Measurements from ENCODE around the gene CS. TPM values are rescaled to one million over a fixed set of nuclear protein-coding genes. Genes with fewer than 3 reads are reported as not detected.
A peak's percentile ranks its signal among the peaks of the same experiment; 100 is the strongest.
"Not testable (repeated sequence)": the region's sequence is repeated elsewhere in the genome, so short reads cannot be mapped to it uniquely, and the experiment has no call there.

The CS gene
- polyA plus RNA-seq (ENCODE audit: low read depth in 6 of 6), result 10 to 100 TPM; 60.8 to 88.7 (median 72.1) TPM

- no peaks in the 10 kb centered on the region for H3K27me3 Mint-ChIP-seq
- H3K9me3 Mint-ChIP-seq, result no peaks in the 10 kb centered on the region
- no peaks in the 10 kb centered on the region for H3K36me3 Mint-ChIP-seq
- peak within 1 kb of the TSS; percentile 95 to 99 (median 97) for H3K4me3 Mint-ChIP-seq
- H3K4me1 Mint-ChIP-seq, result peaks cover 42 to 69% (median 60%) of the 10 kb centered on the region in 3 donors
- ATAC-seq (ENCODE audit: low read depth in 2 of 2) (peak; percentile 91 to 93), DNase-seq (peak; percentile 99)
- peak within 1 kb of the TSS; percentile 93 to 99 (median 98) for H3K27ac Mint-ChIP-seq
Measured at GRCh38 chr12:56299853-56300643, at the start of gene CS. TSS of gene CS (minus strand) at chr12:56300330. CDS start at chr12:56300201, 129 bp downstream.

- H3K36me3 Mint-ChIP-seq, result peaks cover 13 to 35% of the 10 kb centered on the region in 2 donors
- ATAC-seq (ENCODE audit: low read depth in 2 of 2) (no peak), DNase-seq (no peak)
- H3K9me3 Mint-ChIP-seq, result no peaks in the 10 kb centered on the region
- H3K4me1 Mint-ChIP-seq, result peaks cover 0 to 3% (median 0%) of the 10 kb centered on the region in 3 donors
- H3K4me3 Mint-ChIP-seq, result no peak overlapping the region
- H3K27ac Mint-ChIP-seq, result peak overlapping the region in 1 of 6 donors; percentile 38
- no peaks in the 10 kb centered on the region for H3K27me3 Mint-ChIP-seq
Measured at GRCh38 chr12:56348776-56349175, 48.6 kb upstream of the CS start.

GRCh38 chr12:56347255-56347654 is 47.1 kb upstream of the CS start:
- H3K9me3 Mint-ChIP-seq; DNase-seq; H3K27me3 Mint-ChIP-seq; H3K4me3 Mint-ChIP-seq; ATAC-seq (ENCODE audit: low read depth in 2 of 2); H3K4me1 Mint-ChIP-seq: not testable (repeated sequence)
- Mint-ChIP-seq H3K36me3 (peaks cover 22 to 46% of the 10 kb centered on the region in 2 donors), H3K27ac (peak overlapping the region in 1 of 6 donors; percentile 44)

GRCh38 chr12:56346675-56347074 is 46.5 kb upstream of the CS start:
- Mint-ChIP-seq H3K4me1 (peaks cover 0 to 3% (median 0%) of the 10 kb centered on the region in 3 donors), H3K36me3 (peaks cover 22 to 46% of the 10 kb centered on the region in 2 donors), H3K4me3 (no peak overlapping the region), H3K27me3 (no peaks in the 10 kb centered on the region), H3K27ac (peak overlapping the region in 4 of 6 donors; percentile 42 to 83 (median 55)), H3K9me3 (no peaks in the 10 kb centered on the region)
- no peak for ATAC-seq (ENCODE audit: low read depth in 2 of 2)
- no peak for DNase-seq

GRCh38 chr12:56342290-56342689 is 42.2 kb upstream of the CS start:
- Mint-ChIP-seq H3K4me1 (peaks cover 19 to 29% (median 22%) of the 10 kb centered on the region in 3 donors), H3K36me3 (peaks cover 15 to 26% of the 10 kb centered on the region in 2 donors), H3K27ac (peak overlapping the region in 2 of 6 donors; percentile 33 to 81)
- not testable (repeated sequence) for H3K9me3 Mint-ChIP-seq; DNase-seq; H3K4me3 Mint-ChIP-seq; H3K27me3 Mint-ChIP-seq; ATAC-seq (ENCODE audit: low read depth in 2 of 2)

GRCh38 chr12:56341616-56342015 is 41.5 kb upstream of the CS start:
- Mint-ChIP-seq H3K9me3 (peaks cover 0 to 4% (median 0%) of the 10 kb centered on the region in 7 donors), H3K36me3 (peaks cover 15 to 26% of the 10 kb centered on the region in 2 donors), H3K4me3 (no peak overlapping the region), H3K27me3 (no peaks in the 10 kb centered on the region), H3K27ac (peak overlapping the region in 4 of 6 donors; percentile 23 to 81 (median 58)), H3K4me1 (peaks cover 24 to 34% (median 27%) of the 10 kb centered on the region in 3 donors)
- DNase-seq (no peak), ATAC-seq (ENCODE audit: low read depth in 2 of 2) (no peak)

- peaks cover 28 to 49% (median 33%) of the 10 kb centered on the region in 3 donors for H3K4me1 Mint-ChIP-seq
- H3K27ac Mint-ChIP-seq, result peak overlapping the region; percentile 97 to 100 (median 98)
Measured at GRCh38 chr12:56339158-56339422, 39.0 kb upstream of the CS start.

GRCh38 chr12:56338308-56339157 is 38.4 kb upstream of the CS start, which contains the start of gene IL23A:
TSS of gene IL23A (plus strand) at chr12:56338884. CDS start at chr12:56339045, 161 bp downstream.
- Mint-ChIP-seq H3K9me3 (peaks cover 0 to 4% (median 0%) of the 10 kb centered on the region in 7 donors), H3K4me3 (peak within 1 kb of the TSS; percentile 82 to 95 (median 89)), H3K36me3 (peaks cover 7 to 14% of the 10 kb centered on the region in 2 donors), H3K27me3 (no peaks in the 10 kb centered on the region), H3K27ac (peak within 1 kb of the TSS; percentile 97 to 100 (median 98)), H3K4me1 (peaks cover 34 to 54% (median 35%) of the 10 kb centered on the region in 3 donors)
- DNase-seq (peak; percentile 71), ATAC-seq (ENCODE audit: low read depth in 2 of 2) (peak; percentile 56 to 66)

More at GRCh38 chr12:56339158-56339422, 39.0 kb upstream of the CS start:
- Mint-ChIP-seq H3K27me3 (no peaks in the 10 kb centered on the region), H3K4me3 (peak overlapping the region; percentile 82 to 95 (median 89)), H3K9me3 (peaks cover 0 to 4% (median 0%) of the 10 kb centered on the region in 7 donors), H3K36me3 (peaks cover 10 to 19% of the 10 kb centered on the region in 2 donors)
- ATAC-seq (ENCODE audit: low read depth in 2 of 2) (no peak), DNase-seq (no peak)

- peaks cover 0 to 4% (median 0%) of the 10 kb centered on the region in 7 donors for H3K9me3 Mint-ChIP-seq
- H3K36me3 Mint-ChIP-seq, result peaks cover 0 to 7% of the 10 kb centered on the region in 2 donors
- DNase-seq (no peak), ATAC-seq (ENCODE audit: low read depth in 2 of 2) (no peak)
- H3K27me3 Mint-ChIP-seq, result no peaks in the 10 kb centered on the region
- peak overlapping the region in 6 of 8 donors; percentile 47 to 89 (median 76) for H3K4me3 Mint-ChIP-seq
- peaks cover 41 to 61% (median 42%) of the 10 kb centered on the region in 3 donors for H3K4me1 Mint-ChIP-seq
- H3K27ac Mint-ChIP-seq, result peak overlapping the region in 5 of 6 donors; percentile 97 to 100 (median 98)
Measured at GRCh38 chr12:56337753-56338251, 37.7 kb upstream of the CS start.

GRCh38 chr12:56336361-56337167 is 36.4 kb upstream of the CS start:
- H3K4me3 Mint-ChIP-seq, result peak overlapping the region in 6 of 8 donors; percentile 0 to 56 (median 38)
- H3K4me1 Mint-ChIP-seq, result peaks cover 43 to 65% (median 47%) of the 10 kb centered on the region in 3 donors
- peaks cover 0 to 7% of the 10 kb centered on the region in 2 donors for H3K36me3 Mint-ChIP-seq
- DNase-seq (no peak), ATAC-seq (ENCODE audit: low read depth in 2 of 2) (no peak)
- H3K27me3 Mint-ChIP-seq, result no peaks in the 10 kb centered on the region
- H3K9me3 Mint-ChIP-seq, result peaks cover 0 to 4% (median 0%) of the 10 kb centered on the region in 7 donors
- H3K27ac Mint-ChIP-seq, result peak overlapping the region; percentile 40 to 98 (median 82)

GRCh38 chr12:56335527-56335926 is 35.4 kb upstream of the CS start:
- peak overlapping the region in 5 of 8 donors; percentile 10 to 53 (median 21) for H3K4me3 Mint-ChIP-seq

GRCh38 chr12:56334490-56334793 is 34.3 kb upstream of the CS start:
- peaks cover 42 to 60% (median 43%) of the 10 kb centered on the region in 3 donors for H3K4me1 Mint-ChIP-seq
- peaks cover 0 to 7% of the 10 kb centered on the region in 2 donors for H3K36me3 Mint-ChIP-seq
- peak overlapping the region; percentile 80 to 99 (median 96) for H3K4me3 Mint-ChIP-seq
- H3K9me3 Mint-ChIP-seq, result peaks cover 0 to 4% (median 0%) of the 10 kb centered on the region in 7 donors
- no peak for ATAC-seq (ENCODE audit: low read depth in 2 of 2)
- H3K27me3 Mint-ChIP-seq, result no peaks in the 10 kb centered on the region
- DNase-seq, result no peak
- H3K27ac Mint-ChIP-seq, result peak overlapping the region; percentile 99 to 100 (median 100)

More at GRCh38 chr12:56335527-56335926, 35.4 kb upstream of the CS start:
- H3K9me3 Mint-ChIP-seq; H3K36me3 Mint-ChIP-seq; ATAC-seq (ENCODE audit: low read depth in 2 of 2); DNase-seq; H3K27me3 Mint-ChIP-seq: not testable (repeated sequence)
- peaks cover 47 to 65% (median 48%) of the 10 kb centered on the region in 3 donors for H3K4me1 Mint-ChIP-seq
- peak overlapping the region in 4 of 6 donors; percentile 53 to 100 (median 76) for H3K27ac Mint-ChIP-seq

All from naive B cell (primary cell).